Measurements from ENCODE around the gene IP6K1. TPM values are rescaled to one million over a fixed set of nuclear protein-coding genes. Genes with fewer than 3 reads are reported as not detected.

The IP6K1 gene
- total RNA-seq, 2 experiments from 2014 or later = 27.4 to 30.9 TPM

DNA sequence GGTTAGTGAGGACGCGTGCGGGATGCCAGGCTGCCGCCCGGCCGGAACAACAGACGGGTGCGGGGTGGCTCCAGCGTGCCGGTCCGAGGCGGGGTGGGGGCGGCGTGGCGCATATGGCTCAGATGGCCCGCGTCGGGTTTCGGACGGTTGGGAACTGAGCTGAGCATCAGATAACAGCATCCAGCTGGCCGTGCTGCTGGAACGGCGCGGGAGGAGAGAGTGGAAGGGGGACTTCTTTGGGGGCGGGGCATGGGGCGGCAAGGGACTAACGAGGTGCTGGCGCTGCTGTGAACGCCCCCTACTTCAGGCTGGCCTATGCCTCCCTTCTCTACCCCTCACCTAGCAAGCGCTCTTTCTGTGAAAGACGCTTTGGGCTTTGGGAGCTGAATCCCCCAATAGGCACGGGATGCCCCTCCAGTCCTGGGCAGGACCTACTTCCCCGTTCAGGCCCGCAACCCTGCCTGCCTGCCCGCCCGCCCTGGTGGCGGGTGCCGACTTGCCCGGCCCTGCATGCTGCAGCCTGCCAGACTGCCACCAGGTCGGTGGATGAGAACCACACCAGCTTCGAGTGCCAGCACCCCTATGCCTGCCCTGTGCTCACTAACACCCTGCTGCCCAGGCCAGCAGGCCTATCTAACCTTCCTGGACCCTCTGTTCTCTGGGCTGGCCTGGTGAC, 17.3 kb upstream of the IP6K1 start:
- BruUV-seq (replicated peaks) = no TSS peak
- H2AFZ ChIP-seq (ENCODE audit: low read length) = peak overlapping the region; percentile 83; the same call in 1 of the 2 replicates
- CTCF ChIA-PET (ENCODE audit: unreplicated experiment) = interaction anchor here (0.5 to 4.5 kb wide), 6 partner anchors 10 to 52 kb away, joined by 3 to 29 read pairs (median 3); partner anchors contain the start of gene UBA7
- H3K9me2 ChIP-seq (ENCODE audit: insufficient read depth, low read length) = no peaks in the 10 kb centered on the region
- DNase-seq (ENCODE audit: low spot score) = peak; percentile 58
- H3K4me1 ChIP-seq (ENCODE audit: insufficient read depth, low read length, poor library complexity, severe bottlenecking) = peaks cover 53% of the 10 kb centered on the region
- H4K20me1 ChIP-seq (ENCODE audit: insufficient read depth, low read length) = no peaks in the 10 kb centered on the region
- H3K36me3 ChIP-seq (ENCODE audit: insufficient read depth, low read length) = no peaks in the 10 kb centered on the region
- H3K4me3 ChIP-seq (ENCODE audit: low read depth, low read length, poor library complexity, severe bottlenecking) = peak overlapping the region; percentile 82
- POLR2A ChIA-PET = interaction anchor here (0.5 to 1.4 kb wide), 6 partner anchors 10 to 355 kb away, joined by 3 to 11 read pairs (median 5); partner anchors contain the start of gene UBA7
- TF ChIP-seq EZH2phosphoT487 (IDR thresholded peaks at IDR 0.05; ENCODE audit: borderline replicate concordance, low read depth, low read length) = no peak
- TF ChIP-seq, protein P1, sequence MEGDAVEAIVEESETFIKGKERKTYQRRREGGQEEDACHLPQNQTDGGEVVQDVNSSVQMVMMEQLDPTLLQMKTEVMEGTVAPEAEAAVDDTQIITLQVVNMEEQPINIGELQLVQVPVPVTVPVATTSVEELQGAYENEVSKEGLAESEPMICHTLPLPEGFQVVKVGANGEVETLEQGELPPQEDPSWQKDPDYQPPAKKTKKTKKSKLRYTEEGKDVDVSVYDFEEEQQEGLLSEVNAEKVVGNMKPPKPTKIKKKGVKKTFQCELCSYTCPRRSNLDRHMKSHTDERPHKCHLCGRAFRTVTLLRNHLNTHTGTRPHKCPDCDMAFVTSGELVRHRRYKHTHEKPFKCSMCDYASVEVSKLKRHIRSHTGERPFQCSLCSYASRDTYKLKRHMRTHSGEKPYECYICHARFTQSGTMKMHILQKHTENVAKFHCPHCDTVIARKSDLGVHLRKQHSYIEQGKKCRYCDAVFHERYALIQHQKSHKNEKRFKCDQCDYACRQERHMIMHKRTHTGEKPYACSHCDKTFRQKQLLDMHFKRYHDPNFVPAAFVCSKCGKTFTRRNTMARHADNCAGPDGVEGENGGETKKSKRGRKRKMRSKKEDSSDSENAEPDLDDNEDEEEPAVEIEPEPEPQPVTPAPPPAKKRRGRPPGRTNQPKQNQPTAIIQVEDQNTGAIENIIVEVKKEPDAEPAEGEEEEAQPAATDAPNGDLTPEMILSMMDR (conservative IDR thresholded peaks at IDR 0.05; ENCODE audit: low read length) = 0 out of 2 replicates have a peak, but pooled peaks have one; percentile 38
- H3K9me3 ChIP-seq (ENCODE audit: low read length) = no peaks in the 10 kb centered on the region
- intact Hi-C loops (cut with micrococcal nuclease; ENCODE audit: unreplicated experiment) = loop anchor here (5.0 to 10.0 kb wide), 2 partner anchors 421 to 781 kb away; partner anchors contain the start of gene NDUFAF3
- peak overlapping the region; percentile 96 for H3K4me2 ChIP-seq (ENCODE audit: low read length)
- H3K79me2 ChIP-seq (ENCODE audit: insufficient read depth, low read depth, low read length) = no peaks in the 10 kb centered on the region; the same call in 1 of the 2 replicates
- H3K27ac ChIP-seq (ENCODE audit: low read depth, low read length, poor library complexity, severe bottlenecking) = peak overlapping the region; percentile 96

DNA sequence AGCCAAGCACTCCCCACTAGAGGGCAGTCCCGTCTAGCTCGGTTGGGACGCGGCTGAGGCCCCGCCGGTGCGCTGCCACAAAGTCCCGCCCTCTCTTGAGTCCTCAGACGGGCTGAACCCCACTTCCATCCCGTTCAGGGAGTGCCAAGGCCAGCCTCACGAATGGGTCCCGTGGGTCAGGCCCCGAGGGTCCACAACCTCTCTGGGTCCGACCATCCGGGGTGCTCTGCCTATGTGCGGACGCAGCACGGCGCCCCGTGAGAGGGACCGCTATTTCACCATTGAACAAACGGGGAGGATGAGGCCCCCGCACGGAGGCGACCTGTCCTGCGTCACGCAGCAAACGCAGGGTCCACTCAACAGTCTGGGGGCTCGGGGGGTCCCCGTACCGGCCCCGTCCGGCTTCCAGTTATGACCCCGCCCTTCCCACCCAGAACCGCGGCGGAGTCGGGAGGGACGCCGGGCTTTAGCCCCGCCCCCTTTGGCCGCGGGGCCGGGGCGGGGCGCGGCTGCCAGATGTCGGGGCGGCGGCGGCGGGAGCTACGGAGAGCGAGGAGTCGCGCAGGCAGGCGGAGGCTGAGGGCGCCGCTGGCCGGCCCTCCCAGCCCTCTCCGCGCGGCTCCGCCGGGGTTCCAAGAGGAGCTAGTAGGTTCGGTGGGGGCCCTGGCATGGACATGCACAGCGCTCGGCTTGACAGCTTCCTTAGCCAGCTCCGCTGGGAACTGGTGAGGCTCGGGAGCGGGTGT, 16.6 kb upstream of the IP6K1 start, which contains the start of gene INKA1:
Gene INKA1, plus strand, starts transcription at position 543 of the 746 bp plus-strand sequence. Its CDS starts 132 bp downstream, at position 675.
- H3K27ac ChIP-seq (ENCODE audit: low read depth, low read length, poor library complexity, severe bottlenecking) = peak within 1 kb of the TSS; percentile 96

More for the DNA sequence above, 16.6 kb upstream of the IP6K1 start, which contains the start of gene INKA1:
- Histone ChIP-seq H3K4me3 (ENCODE audit: low read depth, low read length, poor library complexity, severe bottlenecking) (peak within 1 kb of the TSS; percentile 82), H3K79me2 (ENCODE audit: insufficient read depth, low read depth, low read length) (no peaks in the 10 kb centered on the region; the same call in 1 of the 2 replicates), H3K9me2 (ENCODE audit: insufficient read depth, low read length) (no peaks in the 10 kb centered on the region), H3K36me3 (ENCODE audit: insufficient read depth, low read length) (no peaks in the 10 kb centered on the region), H4K20me1 (ENCODE audit: insufficient read depth, low read length) (no peaks in the 10 kb centered on the region), H3K4me1 (ENCODE audit: insufficient read depth, low read length, poor library complexity, severe bottlenecking) (peaks cover 46% of the 10 kb centered on the region), H3K4me2 (ENCODE audit: low read length) (peak within 1 kb of the TSS; percentile 96), H3K9me3 (ENCODE audit: low read length) (no peaks in the 10 kb centered on the region), H2AFZ (ENCODE audit: low read length) (peak within 1 kb of the TSS; percentile 83)
- BruUV-seq (replicated peaks) = no TSS peak
- DNase-seq (ENCODE audit: low spot score) = peak; percentile 93
- ChIA-PET POLR2A (interaction anchor here (0.5 to 1.4 kb wide), 8 partner anchors 10 to 354 kb away, joined by 3 to 11 read pairs (median 4); partner anchors contain the start of gene UBA7), CTCF (ENCODE audit: unreplicated experiment) (interaction anchor here (0.5 to 4.5 kb wide), 7 partner anchors 11 to 93 kb away, joined by 3 to 29 read pairs (median 3); partner anchors contain the start of gene UBA7)
- no peak for TF ChIP-seq EZH2phosphoT487 (IDR thresholded peaks at IDR 0.05; ENCODE audit: borderline replicate concordance, low read depth, low read length)
- TF ChIP-seq, protein P1 (conservative IDR thresholded peaks at IDR 0.05; ENCODE audit: low read length) = peak; percentile 92
- intact Hi-C loops (cut with micrococcal nuclease; ENCODE audit: unreplicated experiment) = loop anchor here (1.0 to 10.0 kb wide), 4 partner anchors 36 to 781 kb away; partner anchors contain the start of gene NDUFAF3
